Testis (tissue), 2 donors: ENCODE data around the gene PTPRU.

Experiments
- POLR2A ChIP-seq: fragments of 450-650 bp; IDR thresholded peaks from one replicate; pipeline ENCODE4 v1.6.1; 2017; ENCODE audit warnings: antibody characterized with exemption, mild to moderate bottlenecking, moderate library complexity
- TF ChIP-seq, protein P1 (sequence below), 3 experiments: fragments of 450-650 bp in 2 of 3; fragments of 200-600 bp in 1 of 3; sonication (generic) in 1 of 3; IDR thresholded peaks; one replicate each; pipeline ENCODE4 v1.5.1; 2016 to 2019; ENCODE audit warnings: antibody characterized with exemption in 3 of 3, mild to moderate bottlenecking in 2 of 3, moderate library complexity in 1 of 3

DNA sequence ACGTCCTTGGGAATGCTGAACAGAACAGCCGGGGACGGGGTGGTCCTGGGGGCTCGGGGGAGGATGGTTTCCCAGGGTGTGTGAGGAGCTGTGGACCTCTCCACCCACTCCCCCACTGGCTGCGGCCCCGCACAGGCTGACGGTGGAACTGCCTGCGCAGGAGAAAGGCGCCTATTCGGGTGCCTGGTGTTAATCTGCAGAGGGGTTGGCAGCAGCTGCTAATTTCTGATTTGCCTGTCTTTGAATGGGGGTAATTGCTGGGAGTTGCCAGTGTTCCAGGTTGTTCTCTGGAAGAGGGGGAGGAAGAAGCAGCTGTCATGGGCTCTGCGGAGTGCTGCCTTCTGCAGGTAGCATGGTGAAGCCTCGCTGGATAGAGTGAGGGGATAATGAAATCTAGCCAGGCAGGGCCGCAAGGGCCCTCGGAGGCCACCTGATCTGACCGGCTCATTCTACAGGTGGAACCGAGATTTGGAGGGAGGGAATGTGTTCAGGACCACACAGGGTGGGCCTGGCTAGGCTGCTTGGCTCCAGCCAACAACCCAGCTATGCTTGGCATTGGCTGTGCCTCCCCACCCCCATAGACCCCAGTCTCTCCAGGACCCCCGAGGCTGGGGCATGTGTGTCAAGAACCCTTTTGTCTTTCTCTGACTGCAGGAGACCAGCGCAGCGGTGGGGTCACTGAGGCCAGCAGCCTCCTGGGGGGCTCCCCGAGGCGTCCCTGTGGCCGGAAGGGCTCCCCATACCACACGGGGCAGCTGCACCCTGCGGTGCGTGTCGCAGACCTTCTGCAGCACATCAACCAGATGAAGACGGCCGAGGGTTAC lies 67.1 kb downstream of the PTPRU start:
- TF ChIP-seq, protein P1, sequence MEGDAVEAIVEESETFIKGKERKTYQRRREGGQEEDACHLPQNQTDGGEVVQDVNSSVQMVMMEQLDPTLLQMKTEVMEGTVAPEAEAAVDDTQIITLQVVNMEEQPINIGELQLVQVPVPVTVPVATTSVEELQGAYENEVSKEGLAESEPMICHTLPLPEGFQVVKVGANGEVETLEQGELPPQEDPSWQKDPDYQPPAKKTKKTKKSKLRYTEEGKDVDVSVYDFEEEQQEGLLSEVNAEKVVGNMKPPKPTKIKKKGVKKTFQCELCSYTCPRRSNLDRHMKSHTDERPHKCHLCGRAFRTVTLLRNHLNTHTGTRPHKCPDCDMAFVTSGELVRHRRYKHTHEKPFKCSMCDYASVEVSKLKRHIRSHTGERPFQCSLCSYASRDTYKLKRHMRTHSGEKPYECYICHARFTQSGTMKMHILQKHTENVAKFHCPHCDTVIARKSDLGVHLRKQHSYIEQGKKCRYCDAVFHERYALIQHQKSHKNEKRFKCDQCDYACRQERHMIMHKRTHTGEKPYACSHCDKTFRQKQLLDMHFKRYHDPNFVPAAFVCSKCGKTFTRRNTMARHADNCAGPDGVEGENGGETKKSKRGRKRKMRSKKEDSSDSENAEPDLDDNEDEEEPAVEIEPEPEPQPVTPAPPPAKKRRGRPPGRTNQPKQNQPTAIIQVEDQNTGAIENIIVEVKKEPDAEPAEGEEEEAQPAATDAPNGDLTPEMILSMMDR (IDR thresholded peaks at IDR 0.05): no peak
- TF ChIP-seq POLR2A: no peak
